IPS-11a (cell line): ENCODE measurements around the gene SPAG4.

Experiments
- H3K4me3 ChIP-seq: one replicate; pipeline ENCODE4 v1.5.1; 2013; ENCODE audit warnings: low read depth, low read length, control low read depth

SPAG4 gene, protein sequence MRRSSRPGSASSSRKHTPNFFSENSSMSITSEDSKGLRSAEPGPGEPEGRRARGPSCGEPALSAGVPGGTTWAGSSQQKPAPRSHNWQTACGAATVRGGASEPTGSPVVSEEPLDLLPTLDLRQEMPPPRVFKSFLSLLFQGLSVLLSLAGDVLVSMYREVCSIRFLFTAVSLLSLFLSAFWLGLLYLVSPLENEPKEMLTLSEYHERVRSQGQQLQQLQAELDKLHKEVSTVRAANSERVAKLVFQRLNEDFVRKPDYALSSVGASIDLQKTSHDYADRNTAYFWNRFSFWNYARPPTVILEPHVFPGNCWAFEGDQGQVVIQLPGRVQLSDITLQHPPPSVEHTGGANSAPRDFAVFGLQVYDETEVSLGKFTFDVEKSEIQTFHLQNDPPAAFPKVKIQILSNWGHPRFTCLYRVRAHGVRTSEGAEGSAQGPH

DNA sequence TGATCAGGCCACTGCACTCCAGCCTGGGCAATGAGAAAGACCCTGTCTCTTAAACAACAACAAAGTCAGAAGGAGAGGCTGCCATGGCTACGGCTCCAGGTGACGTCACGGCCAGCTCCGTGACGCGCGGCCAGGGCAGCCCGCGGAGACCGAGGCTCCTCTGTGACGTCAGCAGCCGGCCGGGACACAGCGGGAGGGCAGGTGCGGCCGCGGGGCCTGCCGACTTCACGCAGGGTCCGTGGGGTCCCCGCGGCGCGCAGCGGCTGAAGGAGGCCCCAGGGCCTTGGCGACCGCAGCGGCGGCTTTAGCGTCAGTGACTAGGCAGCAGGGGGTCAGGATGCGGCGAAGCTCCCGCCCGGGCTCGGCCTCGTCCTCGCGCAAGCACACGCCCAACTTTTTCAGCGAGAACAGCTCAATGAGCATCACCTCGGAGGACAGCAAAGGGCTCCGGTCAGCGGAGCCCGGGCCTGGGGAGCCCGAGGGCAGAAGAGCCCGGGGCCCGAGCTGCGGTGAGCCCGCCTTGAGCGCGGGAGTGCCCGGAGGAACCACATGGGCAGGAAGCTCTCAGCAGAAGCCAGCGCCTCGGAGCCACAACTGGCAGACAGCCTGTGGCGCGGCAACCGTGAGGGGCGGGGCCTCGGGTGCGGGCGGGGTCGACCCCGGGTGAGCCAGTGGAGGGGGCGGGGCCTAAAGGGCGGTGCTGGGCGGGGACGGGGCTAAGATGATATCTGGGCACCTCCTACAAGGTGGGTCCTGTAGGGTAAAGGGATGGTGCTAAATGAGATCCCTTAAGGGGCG lies at the start of gene SPAG4:
SPAG4 (plus strand) TSS at position 163 of the 798 bp plus-strand sequence; CDS start at position 338, 175 bp downstream.
- H3K4me3 ChIP-seq, result peak within 1 kb of the TSS; percentile 21

DNA sequence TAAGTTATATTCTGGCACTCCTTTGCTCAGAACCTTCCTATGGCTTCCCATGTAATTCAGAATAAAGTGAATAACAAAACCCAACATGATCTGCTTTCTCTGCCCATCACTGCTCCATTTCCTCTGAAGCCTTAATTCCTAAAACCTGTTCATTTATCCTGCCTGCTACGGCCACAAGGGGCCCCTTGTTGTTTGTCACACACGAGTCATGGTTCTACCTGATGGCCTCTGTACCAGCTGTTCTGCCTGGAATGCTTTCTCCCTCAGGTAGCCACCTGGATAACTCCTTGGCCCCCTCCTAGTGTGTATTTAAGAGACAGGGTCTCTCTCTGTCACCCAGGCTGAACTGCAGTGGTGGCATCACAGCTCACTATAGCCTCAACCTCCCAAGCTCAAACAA lies 47.0 kb upstream of the SPAG4 start:
- no peak overlapping the region for H3K4me3 ChIP-seq

DNA sequence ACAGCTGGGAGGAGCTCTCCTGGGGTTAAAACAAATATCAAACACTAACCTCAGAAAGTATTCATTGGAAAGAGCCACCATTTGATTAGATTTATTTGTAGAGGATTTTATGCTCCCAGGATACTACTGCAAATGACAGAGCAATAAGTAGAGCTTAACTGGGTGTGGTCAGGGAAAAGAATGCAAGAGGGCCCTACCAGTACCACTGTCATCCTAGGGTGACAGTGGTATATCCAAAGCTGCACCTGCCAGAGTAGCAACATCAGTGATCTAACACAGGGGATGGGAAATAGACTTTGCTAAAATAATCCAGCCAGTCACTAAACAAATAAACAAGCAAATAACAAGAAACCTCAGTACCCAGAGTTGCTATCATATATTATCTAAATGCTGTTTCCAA lies 44.1 kb upstream of the SPAG4 start:
- no peak overlapping the region for H3K4me3 ChIP-seq

GRCh38 chr20:35572838-35573237 lies 42.8 kb upstream of the SPAG4 start:
- H3K4me3 ChIP-seq, result no peak overlapping the region

GRCh38 chr20:35575958-35576357 lies 39.7 kb upstream of the SPAG4 start:
- no peak overlapping the region for H3K4me3 ChIP-seq

- H3K4me3 ChIP-seq, result no peak overlapping the region
Measured at GRCh38 chr20:35576816-35577215, 38.8 kb upstream of the SPAG4 start.

- no peak overlapping the region for H3K4me3 ChIP-seq
Measured at GRCh38 chr20:35578469-35578868, 37.2 kb upstream of the SPAG4 start.

DNA sequence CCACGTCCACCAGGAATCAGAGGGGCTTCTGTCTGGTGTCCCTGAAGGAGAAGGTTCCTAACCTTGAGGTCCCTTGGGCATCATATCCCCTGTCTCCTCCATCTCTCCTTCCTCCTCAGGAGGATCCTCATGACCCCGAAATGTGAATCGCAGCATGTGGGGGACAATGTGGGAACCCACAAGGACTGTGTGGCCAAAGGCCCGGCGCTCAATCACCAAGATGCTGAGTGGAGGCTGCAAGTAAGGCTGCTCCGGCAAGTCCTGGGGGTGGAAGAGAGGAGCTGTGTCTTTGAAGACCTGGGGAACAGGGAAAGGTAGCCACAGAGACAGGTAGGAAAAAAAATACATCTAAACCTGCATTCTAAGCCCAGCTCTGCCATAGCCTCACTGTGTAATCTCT lies 36.4 kb upstream of the SPAG4 start:
- H3K4me3 ChIP-seq, result no peak overlapping the region

- no peak overlapping the region for H3K4me3 ChIP-seq
Measured at GRCh38 chr20:35582131-35582530, 33.5 kb upstream of the SPAG4 start.

GRCh38 chr20:35582741-35583404 lies 32.8 kb upstream of the SPAG4 start:
- H3K4me3 ChIP-seq, result no peak overlapping the region

DNA sequence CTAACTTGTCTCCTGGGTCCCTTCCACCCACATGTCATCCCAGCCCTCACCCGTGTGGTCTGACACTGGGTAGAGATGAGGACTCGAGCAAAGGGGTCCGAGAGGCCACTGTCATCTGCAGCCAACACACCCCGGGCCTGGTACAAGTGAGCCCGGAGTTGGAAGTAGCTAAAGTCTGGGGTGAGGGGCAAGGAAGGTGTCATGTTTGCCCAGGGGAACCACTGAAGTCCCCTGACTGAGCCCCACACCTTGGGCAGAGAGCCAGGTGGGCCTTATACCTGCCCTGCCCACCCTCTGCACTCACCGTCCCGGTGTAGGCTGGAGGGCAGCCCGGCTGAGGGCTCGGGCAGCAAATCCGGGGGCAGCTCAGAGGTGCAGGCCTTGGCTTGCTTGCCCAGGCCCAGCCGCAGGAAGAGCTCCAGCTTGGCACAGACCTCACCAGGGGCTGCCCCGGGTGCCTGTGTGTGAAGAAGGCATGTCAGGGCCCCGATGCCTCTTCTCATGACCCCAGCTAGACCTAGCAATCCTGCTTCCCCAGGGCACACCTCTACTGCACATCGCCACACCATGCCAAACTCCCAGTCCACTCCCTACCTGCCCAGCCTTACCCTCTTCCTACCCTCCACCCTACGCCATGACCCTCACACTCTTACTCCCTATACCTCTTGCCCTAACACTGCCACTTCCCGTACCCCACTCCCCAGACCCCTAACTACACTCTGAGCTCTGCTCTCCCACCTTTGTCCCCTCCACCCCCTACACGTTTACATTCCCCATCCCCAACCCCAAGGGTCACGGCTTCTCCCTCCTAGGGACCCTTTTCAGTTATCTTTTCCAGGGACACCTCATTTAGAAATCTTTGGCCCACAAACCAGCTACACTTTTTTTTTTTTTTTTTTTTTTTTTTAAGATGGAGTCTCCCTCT lies 31.7 kb upstream of the SPAG4 start:
- H3K4me3 ChIP-seq, result no peak overlapping the region

DNA sequence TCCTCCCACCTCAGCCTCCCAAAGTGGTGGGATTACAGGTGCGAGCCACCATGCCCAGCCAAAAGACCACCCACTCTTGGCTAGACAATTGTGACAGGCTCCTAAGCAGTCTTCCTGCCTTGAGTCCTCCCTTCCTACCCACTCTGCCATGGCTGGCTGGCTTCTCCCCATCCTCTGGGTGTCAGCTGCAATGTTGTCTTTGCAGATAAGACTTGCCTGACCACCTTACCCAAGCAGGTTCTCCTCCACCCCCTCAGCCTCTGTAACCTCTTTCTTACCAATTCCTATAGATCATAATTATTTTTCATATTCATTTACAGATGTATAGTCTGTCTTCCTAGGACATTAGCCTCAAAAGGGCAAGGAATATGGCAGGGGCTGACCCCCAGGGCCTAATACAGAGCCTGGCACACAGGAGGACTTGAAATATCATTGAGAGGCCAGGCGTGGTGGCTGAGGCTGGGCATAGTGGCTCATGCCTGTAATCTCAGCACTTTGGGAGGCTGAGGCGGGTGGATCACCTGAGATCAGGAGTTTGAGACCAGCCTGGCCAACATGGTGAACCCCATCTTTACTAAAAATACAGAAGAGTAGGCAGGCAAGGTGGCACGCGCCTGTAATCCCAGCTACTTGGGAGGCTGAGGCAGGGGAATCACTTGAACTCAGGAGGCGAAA lies 28.7 kb upstream of the SPAG4 start:
- no peak overlapping the region for H3K4me3 ChIP-seq

GRCh38 chr20:35587436-35587835 lies 28.2 kb upstream of the SPAG4 start:
- H3K4me3 ChIP-seq, result no peak overlapping the region

DNA sequence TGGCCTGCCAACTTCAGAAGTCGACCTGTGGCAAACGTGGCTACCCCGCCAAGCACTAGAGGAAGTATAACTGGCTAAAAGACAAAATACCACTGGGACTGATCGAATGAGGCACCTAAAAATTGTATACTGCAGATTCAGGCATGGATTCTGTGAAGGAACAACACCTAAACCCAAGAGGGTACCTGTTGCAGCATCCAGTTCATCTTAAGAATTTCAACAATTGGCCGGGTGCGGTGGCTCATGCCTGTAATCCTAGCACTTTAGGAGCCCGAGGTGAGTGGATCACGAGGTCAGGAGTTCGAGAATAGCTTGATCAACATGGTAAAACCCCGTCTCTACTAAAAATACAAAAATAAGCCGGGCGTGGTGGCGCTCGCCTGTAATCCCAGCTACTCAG lies 27.2 kb upstream of the SPAG4 start:
- no peak overlapping the region for H3K4me3 ChIP-seq

DNA sequence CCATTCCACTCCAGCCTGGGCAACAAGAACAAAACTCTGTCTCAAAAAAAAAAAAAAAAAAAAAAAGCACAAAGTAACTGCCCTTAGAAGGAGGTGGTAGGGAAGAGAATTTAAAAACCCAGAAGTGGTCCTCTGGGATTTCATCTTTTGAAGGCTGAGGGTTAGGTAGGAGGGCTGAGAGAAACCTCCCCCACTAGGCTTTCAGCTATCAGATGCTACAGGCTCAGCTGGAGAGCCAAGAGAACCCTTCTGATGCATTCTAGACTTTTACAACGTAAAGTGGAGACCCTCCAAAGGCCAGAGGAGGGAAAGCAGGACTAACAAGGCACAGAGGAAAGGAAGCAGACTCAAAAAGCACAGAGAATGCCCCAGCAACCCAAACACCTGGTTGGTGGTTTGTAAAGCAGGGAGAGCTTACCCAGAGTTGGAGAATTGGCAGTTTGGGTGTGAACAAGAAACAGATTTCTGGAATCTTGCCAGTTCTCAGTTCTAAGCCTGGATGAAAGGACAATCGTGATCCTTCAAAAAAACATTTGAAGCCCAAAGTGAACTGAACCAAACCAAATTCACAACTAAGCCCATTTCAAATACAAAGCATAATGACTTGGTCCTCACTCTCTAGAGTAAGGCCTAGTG lies 23.2 kb upstream of the SPAG4 start:
- H3K4me3 ChIP-seq, result no peak overlapping the region

DNA sequence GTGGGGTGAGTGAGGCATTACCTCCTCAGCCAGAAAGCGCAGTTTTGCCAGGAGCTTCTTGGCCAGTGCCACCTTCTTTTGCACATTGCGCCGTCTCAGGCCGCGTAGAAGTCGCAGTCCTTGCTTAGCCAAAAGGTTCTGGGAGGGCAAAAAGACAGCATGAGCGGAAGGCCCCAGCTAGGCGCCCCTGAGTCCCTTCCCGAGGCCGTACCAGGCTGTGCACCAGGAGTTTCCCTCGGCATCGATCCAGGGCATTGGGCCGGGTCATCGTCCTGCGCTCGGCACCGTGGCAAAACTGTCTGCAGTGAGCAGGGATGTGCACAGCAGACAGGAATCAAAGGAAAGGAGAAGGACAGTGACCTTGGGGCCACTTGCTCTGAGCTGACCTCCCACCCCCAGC lies 20.2 kb upstream of the SPAG4 start:
- no peak overlapping the region for H3K4me3 ChIP-seq

DNA sequence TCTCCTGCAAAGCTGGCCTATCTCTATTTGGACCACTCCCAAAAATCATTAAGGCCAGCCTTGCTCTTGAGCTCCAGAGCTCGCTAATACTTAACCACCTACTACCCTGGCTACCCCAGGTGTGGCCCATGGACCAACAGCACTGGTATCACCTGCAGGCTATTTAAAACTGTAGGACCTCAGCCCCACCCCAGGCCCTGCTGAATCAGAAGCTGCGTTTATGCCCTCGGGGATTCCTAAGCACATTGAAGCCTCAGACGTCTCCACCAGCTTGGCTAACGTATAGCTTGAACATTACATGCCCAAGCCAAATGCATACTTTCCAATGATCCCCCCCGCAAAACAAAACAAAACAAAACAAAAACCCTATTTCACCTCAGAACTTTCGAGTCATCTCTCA lies 19.7 kb upstream of the SPAG4 start:
- H3K4me3 ChIP-seq, result no peak overlapping the region

DNA sequence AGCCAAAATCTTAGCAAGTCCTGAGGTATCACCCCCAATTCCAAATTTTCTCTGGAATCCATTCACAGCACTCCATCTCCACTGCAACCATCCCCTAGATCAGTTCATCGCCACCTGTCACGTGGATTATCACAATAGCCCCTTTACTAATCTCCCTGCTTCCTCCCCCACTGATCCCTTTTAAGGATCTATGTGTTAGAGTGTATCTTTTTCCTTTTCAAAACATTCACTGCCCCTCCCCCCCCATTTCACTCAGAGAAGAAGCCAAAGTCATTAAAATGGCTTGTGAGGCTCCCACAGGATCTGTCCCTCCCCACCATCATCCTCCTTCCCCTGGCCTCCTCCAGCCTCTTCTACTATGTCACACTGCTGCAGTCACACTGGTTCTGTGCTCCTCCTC lies 18.4 kb upstream of the SPAG4 start:
- no peak overlapping the region for H3K4me3 ChIP-seq

- H3K4me3 ChIP-seq, result no peak overlapping the region
Measured at GRCh38 chr20:35598476-35598875, 17.2 kb upstream of the SPAG4 start.
